H1 (cell line): ENCODE measurements around the gene TAS1R3. TPM values are rescaled to one million over a fixed set of nuclear protein-coding genes. Genes with fewer than 3 reads are reported as not detected.

Experiments
- CTCF ChIA-PET: fragments of 300-600 bp; sonication (Branson Sonifier 250); formaldehyde crosslinking; loops from one replicate; lab custom pipeline; 2021; ENCODE audit not compliant: partially characterized antibody; lab: Charles Lee
- POLR2A ChIA-PET: fragments of 300-600 bp; sonication (Branson Sonifier 250); formaldehyde crosslinking; loops from one replicate; lab custom pipeline; 2021; ENCODE audit warnings: inconsistent platforms; ENCODE audit not compliant: partially characterized antibody; lab: Charles Lee
- DNase-seq, 2 experiments: peaks; one replicate each; pipeline versions ENCODE4 v3.0.0 to v3.0.0-alpha.2; 2010 to 2022; ENCODE audit warnings: low spot score in 2 of 2, low read depth in 1 of 2, mixed read lengths in 1 of 2
- FAIRE-seq: peaks from 2 replicates; lab custom pipeline; 2011; peaks lifted over from hg19 to GRCh38; lab: Jason Lieb, UNC
- H2AFZ ChIP-seq: 2 replicates; pipeline ENCODE4 v1.8.1; 2012; ENCODE audit warnings: low read length, inconsistent platforms
- H2AK5ac ChIP-seq: 2 replicates; pipeline ENCODE4 v1.6.1; 2013; ENCODE audit warnings: low read depth, low read length
- H2BK120ac ChIP-seq: replicated peaks from 2 replicates; pipeline ENCODE3; 2013; ENCODE audit warnings: low read depth, low read length, inconsistent platforms
- H2BK12ac ChIP-seq: 2 replicates; pipeline ENCODE4 v1.6.1; 2013; ENCODE audit warnings: low read depth, low read length
- H2BK15ac ChIP-seq: 2 replicates; pipeline ENCODE4 v1.6.1; 2013; ENCODE audit warnings: low read length
- H2BK20ac ChIP-seq: 2 replicates; pipeline ENCODE4 v1.6.1; 2013; ENCODE audit warnings: low read length
- H2BK5ac ChIP-seq: 2 replicates; pipeline ENCODE4 v1.6.1; 2013; ENCODE audit warnings: low read depth, low read length
- H3K14ac ChIP-seq: 2 replicates; pipeline ENCODE4 v1.6.1; 2013; ENCODE audit warnings: inconsistent platforms; ENCODE audit not compliant: insufficient read length
- H3K18ac ChIP-seq: 2 replicates; pipeline ENCODE4 v1.6.1; 2013; ENCODE audit warnings: low read length; ENCODE audit errors: extremely low read depth
- H3K23ac ChIP-seq: 2 replicates; pipeline ENCODE4 v1.6.1; 2013; ENCODE audit warnings: inconsistent platforms; ENCODE audit not compliant: insufficient read length
- H3K23me2 ChIP-seq: 2 replicates; pipeline ENCODE4 v1.6.1; 2013; ENCODE audit warnings: low read depth, low read length
- H3K27ac ChIP-seq: 2 replicates; pipeline ENCODE4 v1.6.1; 2011; ENCODE audit warnings: low read depth, low read length, inconsistent platforms
- H3K27me3 ChIP-seq, 4 experiments: replicated peaks in 1 of 4; 1 replicate in 1 of 4; 2 replicates in 3 of 4; pipeline versions ENCODE4 v1.6.1 to v1.8.1; 2011 to 2013; ENCODE audit warnings: low read length in 3 of 4, mild to moderate bottlenecking in 3 of 4, inconsistent platforms in 2 of 4, mixed read lengths in 2 of 4, moderate library complexity in 1 of 4; ENCODE audit not compliant: control insufficient read depth in 3 of 4, insufficient read depth in 3 of 4; ENCODE audit errors: extremely low read depth in 1 of 4
- H3K36me3 ChIP-seq, 4 experiments: 2 replicates each; pipeline versions ENCODE4 v1.6.1 to v1.8.1; 2011 to 2013; ENCODE audit warnings: mild to moderate bottlenecking in 4 of 4, low read length in 3 of 4, moderate library complexity in 2 of 4, control low read depth in 1 of 4, inconsistent platforms in 1 of 4; ENCODE audit not compliant: insufficient read depth in 4 of 4, control insufficient read depth in 2 of 4
- H3K4ac ChIP-seq: replicated peaks from 2 replicates; pipeline ENCODE3; 2013; ENCODE audit warnings: low read length, low read depth, mixed read lengths, inconsistent platforms; ENCODE audit not compliant: insufficient read length
- H3K4me1 ChIP-seq, 4 experiments: replicated peaks in 1 of 4; 1 replicate in 1 of 4; 2 replicates in 3 of 4; pipeline versions ENCODE4 v1.6.1 to v1.8.1; 2011 to 2013; ENCODE audit warnings: low read length in 3 of 4, inconsistent platforms in 2 of 4, mixed read lengths in 1 of 4; ENCODE audit not compliant: insufficient read depth in 4 of 4, control insufficient read depth in 3 of 4
- H3K4me2 ChIP-seq, 2 experiments: 2 replicates each; pipeline versions ENCODE4 v1.6.1 to v1.8.1; 2011 to 2013; ENCODE audit warnings: low read depth in 2 of 2, low read length in 2 of 2, control low read depth in 1 of 2, inconsistent platforms in 1 of 2, mild to moderate bottlenecking in 1 of 2; ENCODE audit not compliant: insufficient read depth in 1 of 2
- H3K4me3 ChIP-seq, 4 experiments: fragments of 200-600, 300-600 bp in 1 of 4; sonication (generic), shearing (Covaris generic), sonication (Bioruptor Twin) in 1 of 4; 2 replicates each; pipeline versions ENCODE4 v1.5.1 to v1.8.1; 2011 to 2016; ENCODE audit warnings: low read length in 4 of 4, low read depth in 3 of 4, control low read depth in 2 of 4, inconsistent platforms in 2 of 4, mild to moderate bottlenecking in 2 of 4, mixed read lengths in 1 of 4, moderate library complexity in 1 of 4; ENCODE audit not compliant: insufficient read depth in 2 of 4; ENCODE audit errors: extremely low read depth in 1 of 4
- H3K56ac ChIP-seq: replicated peaks from 2 replicates; pipeline ENCODE3; 2013; ENCODE audit warnings: low read depth, mild to moderate bottlenecking, mixed read lengths, low read length, inconsistent platforms; ENCODE audit not compliant: insufficient read length
- H3K79me1 ChIP-seq: 2 replicates; pipeline ENCODE4 v1.6.1; 2013; ENCODE audit warnings: low read depth, low read length, control low read depth
- H3K79me2 ChIP-seq, 2 experiments: 2 replicates each; pipeline versions ENCODE4 v1.6.1 to v1.8.1; 2012 to 2013; ENCODE audit warnings: low read length in 2 of 2, mild to moderate bottlenecking in 2 of 2, inconsistent platforms in 1 of 2; ENCODE audit not compliant: insufficient read depth in 2 of 2, control insufficient read depth in 1 of 2
- H3K9ac ChIP-seq, 4 experiments: replicated peaks in 1 of 4; 1 replicate in 1 of 4; 2 replicates in 3 of 4; pipeline versions ENCODE4 v1.6.1 to v1.8.1; 2011 to 2013; ENCODE audit warnings: low read depth in 3 of 4, low read length in 3 of 4, control low read depth in 2 of 4, mild to moderate bottlenecking in 2 of 4, moderate library complexity in 2 of 4, inconsistent platforms in 1 of 4; ENCODE audit errors: extremely low read depth in 1 of 4
- H3K9me3 ChIP-seq, 2 experiments: 2 replicates each; pipeline versions ENCODE4 v1.6.1 to v1.8.1; 2012 to 2013; ENCODE audit warnings: mild to moderate bottlenecking in 2 of 2, moderate library complexity in 2 of 2, control low read depth in 1 of 2, inconsistent platforms in 1 of 2, low read depth in 1 of 2, low read length in 1 of 2, mixed read lengths in 1 of 2; ENCODE audit not compliant: insufficient read depth in 2 of 2
- H4K20me1 ChIP-seq, 2 experiments: replicated peaks in 1 of 2; 2 replicates each; pipeline versions ENCODE3 to v1.8.1; 2011 to 2013; ENCODE audit warnings: inconsistent platforms in 2 of 2, low read length in 2 of 2, mild to moderate bottlenecking in 1 of 2; ENCODE audit not compliant: insufficient read depth in 2 of 2, control insufficient read depth in 1 of 2
- H4K5ac ChIP-seq: 2 replicates; pipeline ENCODE4 v1.6.1; 2013; ENCODE audit warnings: low read length, low read depth, mixed read lengths, inconsistent platforms; ENCODE audit not compliant: insufficient read length
- H4K8ac ChIP-seq: 2 replicates; pipeline ENCODE4 v1.8.0; 2013; ENCODE audit warnings: mild to moderate bottlenecking, moderate library complexity, low read length, inconsistent platforms; ENCODE audit not compliant: insufficient read depth; ENCODE audit errors: extremely low read depth
- H4K91ac ChIP-seq: replicated peaks from 2 replicates; pipeline ENCODE3; 2013; ENCODE audit warnings: low read length, mixed read lengths, inconsistent platforms; ENCODE audit not compliant: insufficient read length
- ATF3 ChIP-seq: IDR thresholded peaks from 2 replicates; pipeline ENCODE4 v1.6.1; 2011; ENCODE audit warnings: low read depth, mild to moderate bottlenecking, low read length; ENCODE audit not compliant: insufficient read depth
- BCL11A ChIP-seq, 2 experiments: IDR thresholded peaks; one replicate each; pipeline ENCODE4 v1.6.1; 2011; ENCODE audit warnings: low read depth in 2 of 2, low read length in 2 of 2, mild to moderate bottlenecking in 2 of 2
- BRCA1 ChIP-seq: IDR thresholded peaks from 2 replicates; pipeline ENCODE4 v1.6.1; 2012; ENCODE audit warnings: low read depth, low read length, improper control_type of control experiment
- CREB1 ChIP-seq: IDR thresholded peaks from 2 replicates; pipeline ENCODE4 v1.6.1; 2012; ENCODE audit warnings: inconsistent platforms
- EGR1 ChIP-seq: IDR thresholded peaks from 2 replicates; pipeline ENCODE4 v1.6.1; 2011; ENCODE audit warnings: low read depth, low read length, borderline replicate concordance
- GABPA ChIP-seq: IDR thresholded peaks from 2 replicates; pipeline ENCODE4 v1.6.1; 2011; ENCODE audit warnings: mild to moderate bottlenecking, low read length, moderate library complexity, borderline replicate concordance; ENCODE audit not compliant: insufficient read depth
- MAX ChIP-seq: IDR thresholded peaks from 2 replicates; pipeline ENCODE4 v1.6.1; 2012; ENCODE audit warnings: inconsistent platforms
- PHF8 ChIP-seq: fragments of 200-600 bp; sonication (generic); conservative IDR thresholded peaks from 2 replicates; pipeline ENCODE4 v1.7.1; 2012; ENCODE audit warnings: low read depth, mild to moderate bottlenecking, inconsistent platforms, low read length, moderate library complexity
- RAD21 ChIP-seq, 2 experiments: IDR thresholded peaks in 1 of 2; conservative IDR thresholded peaks in 1 of 2; 2 replicates each; pipeline ENCODE4 v1.6.1; 2011; ENCODE audit warnings: low read depth in 2 of 2, low read length in 2 of 2, improper control_type of control experiment in 1 of 2, inconsistent platforms in 1 of 2, mild to moderate bottlenecking in 1 of 2, moderate library complexity in 1 of 2
- SP1 ChIP-seq: IDR thresholded peaks from 2 replicates; pipeline ENCODE4 v1.6.1; 2011; ENCODE audit warnings: low read depth, low read length
- WGBS, 2 experiments: shearing (Covaris generic) in 1 of 2; methylation state at CpG; one replicate each; pipeline versions ENCODE4 v1.1.6 to v1.1.7; 2013 to 2015; ENCODE audit warnings: low lambda C conversion rate in 2 of 2, mixed read lengths in 2 of 2, inconsistent platforms in 1 of 2, low coverage in 1 of 2, missing lambda C conversion rate in 1 of 2; ENCODE audit not compliant: insufficient replicate concordance in 2 of 2, insufficient coverage in 1 of 2, insufficient read length in 1 of 2; ENCODE audit errors: extremely low coverage in 1 of 2, missing lambda C conversion rate in 1 of 2; 5-methylcytosine and 5-hydroxymethylcytosine counted together
- polyA plus RNA-seq, 7 experiments: library from polyadenylated mRNA; depleted of rRNA in 3 of 7; stranded (reverse) in 5 of 7; unstranded in 2 of 7; fragments of >200 nt in 5 of 7; fragments of 200-250 nt in 2 of 7; gene quantifications; 1 replicate in 5 of 7; 2 replicates in 1 of 7; 4 replicates in 1 of 7; pipeline versions ENCODE4 v1.2.1 to v1.2.3, GENCODE V29; 2011 to 2013; ENCODE audit warnings: missing spikeins in 2 of 7, mixed read lengths in 2 of 7
- total RNA-seq: library from RNA; stranded (reverse); fragmentation: NEBNext Ultra II Directional; extraction: Animal tissue kit (Norgen Biotek cat#: 25700); gene quantifications from 2 replicates; pipeline ENCODE4 v1.2.1, GENCODE V29; 2021

Gene TAS1R3
- total and polyA plus RNA-seq, 2 of the 8 experiments (the other 6 are each of a cell fraction or from before 2014, with no cell fraction given) = 0.03 to 0.19 TPM

GRCh38 chr1:1291548-1292441 lies 39.3 kb upstream of the TAS1R3 start:
- Histone ChIP-seq H3K56ac (no peak overlapping the region), H3K4ac (no peak overlapping the region), H3K4me1 (peaks cover 0 to 8% (median 0%) of the 10 kb centered on the region in 4 experiments; a peak in 2 of 7 replicates), H3K18ac (no peak overlapping the region), H3K79me2 (no peaks in the 10 kb centered on the region), H3K4me2 (no peak overlapping the region), H2BK20ac (no peak overlapping the region), H3K9me3 (peaks cover 0 to 2% of the 10 kb centered on the region in 2 experiments; a peak in 1 of 4 replicates), H2AFZ (no peak overlapping the region), H3K27ac (no peak overlapping the region), H4K5ac (no peak overlapping the region), H3K27me3 (peaks cover 0 to 3% (median 0%) of the 10 kb centered on the region in 4 experiments; a peak in 1 of 7 replicates), H2AK5ac (no peak overlapping the region), H4K91ac (no peak overlapping the region), H2BK120ac (no peak overlapping the region), H3K23me2 (no peaks in the 10 kb centered on the region), H3K9ac (no peak overlapping the region), H2BK5ac (peak overlapping the region; percentile 2; the same call in 1 of the 2 replicates), H3K4me3 (no peak overlapping the region), H2BK12ac (no peak overlapping the region), H2BK15ac (peak overlapping the region; percentile 53; the same call in 1 of the 2 replicates), H3K36me3 (0 out of 8 replicates have a peak, but pooled peaks cover 0 to 3% (median 0%) of the 10 kb centered on the region in 4 experiments), H3K23ac (no peak overlapping the region), H4K8ac (peak overlapping the region; percentile 4), H4K20me1 (peaks cover 2 to 5% of the 10 kb centered on the region in 2 experiments), H3K79me1 (no peaks in the 10 kb centered on the region), H3K14ac (no peak overlapping the region)
- POLR2A ChIA-PET = interaction anchor here (0.9 to 2.3 kb wide), 8 partner anchors 8 to 43 kb away, joined by 3 to 9 read pairs (median 4); partner anchors contain the start of gene UBE2J2
- CTCF ChIA-PET = interaction anchor here (0.6 to 3.4 kb wide), 49 partner anchors 9 to 1007 kb away, joined by 3 to 38 read pairs (median 5); partner anchors contain the start of genes ACAP3, SCNN1D, TTLL10 and UBE2J2
- 58% methylated on average over 39 of the region's 45 CpGs; no CpG with 5 or more reads in 1 of the 2 experiments for WGBS, 2 experiments
- peak in 1 of 2 experiments; percentile 86 for DNase-seq
- FAIRE-seq = peak; percentile 13
- TF ChIP-seq SP1 = no peak
- TF ChIP-seq MAX = peak; percentile 58
- peak; percentile 69 to 73 for TF ChIP-seq RAD21 (IDR thresholded peaks at IDR 0.05 in 1 of 2, conservative IDR thresholded peaks at IDR 0.05 in 1 of 2; ENCODE audit: low read depth in 2 of 2, low read length in 2 of 2)
- TF ChIP-seq BRCA1 = no peak
- peak; percentile 81 for TF ChIP-seq GABPA
- TF ChIP-seq CREB1 = 0 out of 2 replicates have a peak, but pooled peaks have one; percentile 13
- no peak for TF ChIP-seq EGR1
- no peak for TF ChIP-seq PHF8
- no peak for TF ChIP-seq ATF3
- TF ChIP-seq BCL11A (IDR thresholded peaks at IDR 0.05; ENCODE audit: low read depth in 2 of 2, low read length in 2 of 2) = no peak
